GDM1 (cell line): Measurements from ENCODE around the gene GNAT3.

Experiments
- DNase-seq: peaks from one replicate; lab custom pipeline; 2025; lab: John Stamatoyannopoulos, UW

The GNAT3 gene

GRCh38 chr7:80463272-80463920 lies 48.5 kb downstream of the GNAT3 start:
- no peak for DNase-seq

GRCh38 chr7:80460857-80461256 lies 51.0 kb downstream of the GNAT3 start:
- no peak for DNase-seq

GRCh38 chr7:80459776-80460510 lies 51.9 kb downstream of the GNAT3 start:
- no peak for DNase-seq

GRCh38 chr7:80458822-80459725 lies 52.8 kb downstream of the GNAT3 start:
- no peak for DNase-seq

- no peak for DNase-seq
Measured at GRCh38 chr7:80453699-80454340, 58.0 kb downstream of the GNAT3 start.

- DNase-seq: peak; percentile 2
Measured at GRCh38 chr7:80450621-80451308, 61.1 kb downstream of the GNAT3 start.

GRCh38 chr7:80449836-80450235 lies 62.0 kb downstream of the GNAT3 start:
- DNase-seq: no peak

- no peak for DNase-seq
Measured at GRCh38 chr7:80445351-80445750, 66.5 kb downstream of the GNAT3 start.

- DNase-seq: no peak
Measured at GRCh38 chr7:80444811-80445210, 67.1 kb downstream of the GNAT3 start.

- DNase-seq: no peak
Measured at GRCh38 chr7:80443325-80443724, 68.5 kb downstream of the GNAT3 start.

GRCh38 chr7:80440883-80441282 lies 71.0 kb downstream of the GNAT3 start:
- no peak for DNase-seq

GRCh38 chr7:80439894-80440821 lies 71.7 kb downstream of the GNAT3 start:
- DNase-seq: no peak

GRCh38 chr7:80435521-80435920 lies 76.3 kb downstream of the GNAT3 start:
- no peak for DNase-seq

- no peak for DNase-seq
Measured at GRCh38 chr7:80434047-80434446, 77.8 kb downstream of the GNAT3 start.

GRCh38 chr7:80432166-80432565 lies 79.7 kb downstream of the GNAT3 start:
- no peak for DNase-seq

- no peak for DNase-seq
Measured at GRCh38 chr7:80429181-80429580, 82.7 kb downstream of the GNAT3 start.

- DNase-seq: peak; percentile 12
Measured at GRCh38 chr7:80428161-80429054, 83.5 kb downstream of the GNAT3 start.

GRCh38 chr7:80427218-80427617 lies 84.6 kb downstream of the GNAT3 start:
- DNase-seq: no peak

GRCh38 chr7:80420876-80421275 lies 91.0 kb downstream of the GNAT3 start:
- no peak for DNase-seq
